Central memory CD4-positive, alpha-beta T cell (primary cell): ENCODE data around the gene GPR161.
"Not testable (repeated sequence)": the region's sequence is repeated elsewhere in the genome, so short reads cannot be mapped to it uniquely, and the experiment has no call there.

Experiments
- DNase-seq: peaks from one replicate; pipeline ENCODE4 v3.0.0; 2022
- total RNA-seq, 3 experiments: gene quantifications; one replicate each; lab custom pipeline; 2026; lab: John Stamatoyannopoulos, UW

GPR161 gene
- total RNA-seq = 0.19 to 2.9 (median 0.56) reads per million in 3 experiments

DNA sequence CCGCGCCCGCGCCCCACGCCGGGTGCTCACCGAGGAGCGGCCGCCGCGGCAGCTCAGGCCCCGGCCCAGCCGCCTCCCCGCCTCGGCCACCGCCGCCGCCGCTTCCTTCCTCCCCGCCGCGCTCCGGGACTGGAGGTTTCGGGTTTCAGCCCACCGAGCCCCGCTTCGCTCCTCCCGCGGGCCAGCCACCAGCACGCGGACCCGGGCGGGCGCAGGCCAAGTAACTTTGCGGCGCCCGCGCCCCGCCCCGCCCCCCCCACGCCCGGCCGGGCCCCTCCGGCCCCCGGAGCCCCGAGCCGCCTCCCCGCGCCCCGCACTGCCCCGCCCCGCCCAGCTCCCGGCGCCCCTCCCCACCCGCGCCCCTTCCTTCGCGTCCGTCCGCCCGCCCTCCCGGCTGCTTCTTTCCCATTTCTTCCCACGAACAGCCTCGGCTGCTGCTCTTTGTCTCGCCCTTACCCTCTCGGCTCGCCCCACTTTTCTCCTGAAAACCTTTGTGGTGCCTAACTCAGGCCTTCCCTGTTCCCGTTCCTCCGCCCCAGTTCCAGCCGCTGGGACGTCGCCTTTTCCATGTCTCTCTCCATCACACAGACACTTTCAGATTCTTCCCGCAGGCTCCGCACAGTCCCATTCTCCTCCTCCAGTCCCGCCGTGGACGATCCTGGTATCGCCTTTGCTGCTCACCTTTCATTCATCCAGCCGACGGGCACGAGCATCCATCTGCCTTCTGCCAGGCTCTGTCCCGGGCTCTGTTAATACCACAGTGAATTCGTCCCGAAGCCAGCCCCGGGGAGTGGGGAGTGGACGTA is at the start of gene GPR161:
Gene GPR161, minus strand, starts transcription at position 222 of the 806 bp plus-strand sequence. CDS start 32,080 bp downstream, outside the sequence.
- DNase-seq = peak; percentile 3

DNA sequence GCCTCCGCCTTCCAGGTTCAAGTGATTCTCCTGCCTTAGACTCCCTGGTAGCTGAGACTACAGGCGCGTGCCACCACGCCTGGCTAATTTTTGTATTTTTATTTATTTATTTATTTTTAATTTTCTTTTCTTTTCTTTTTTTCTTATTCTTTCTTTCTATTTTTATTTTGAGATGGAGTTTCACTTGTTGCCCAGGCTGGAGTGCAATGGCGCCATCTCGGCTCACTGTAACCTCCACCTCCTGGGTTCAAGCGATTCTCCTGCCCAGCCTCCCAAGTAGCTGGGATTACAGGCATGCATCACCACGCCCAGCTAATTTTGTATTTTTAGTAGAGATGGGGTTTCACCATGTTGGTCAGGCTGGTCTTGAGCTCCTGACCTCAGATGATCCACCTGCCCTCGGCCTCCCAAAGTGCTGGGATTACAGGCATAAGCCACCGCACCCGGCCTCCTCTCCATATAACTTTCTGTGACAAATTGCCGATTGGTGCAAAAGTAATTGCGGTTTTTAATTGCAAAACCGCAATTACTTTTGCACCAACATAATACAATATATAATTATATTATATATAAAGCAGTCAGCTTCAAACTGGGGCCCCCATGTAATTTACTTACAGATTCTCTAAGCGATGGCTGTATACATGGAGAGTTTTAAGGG is 44.5 kb upstream of the GPR161 start:
- not testable (repeated sequence) for DNase-seq

DNA sequence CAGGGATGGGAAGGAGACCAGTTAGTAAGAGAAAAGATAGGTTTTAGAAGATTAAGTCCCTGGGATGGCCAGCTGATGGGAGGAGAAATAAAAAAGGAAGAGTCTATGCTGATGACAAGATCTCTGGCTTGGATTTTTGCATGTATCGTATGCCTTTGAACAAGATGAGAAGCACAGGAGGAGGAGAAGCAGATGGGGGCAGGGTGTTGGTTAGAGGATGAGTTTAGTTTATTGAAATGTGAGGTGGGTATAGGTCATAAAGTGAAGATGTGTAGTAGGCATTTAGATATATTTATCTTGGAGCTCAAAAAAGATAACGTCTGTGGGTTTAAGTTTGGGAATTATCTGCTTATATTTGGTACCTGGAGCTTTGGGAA is 43.4 kb upstream of the GPR161 start:
- DNase-seq = no peak

DNA sequence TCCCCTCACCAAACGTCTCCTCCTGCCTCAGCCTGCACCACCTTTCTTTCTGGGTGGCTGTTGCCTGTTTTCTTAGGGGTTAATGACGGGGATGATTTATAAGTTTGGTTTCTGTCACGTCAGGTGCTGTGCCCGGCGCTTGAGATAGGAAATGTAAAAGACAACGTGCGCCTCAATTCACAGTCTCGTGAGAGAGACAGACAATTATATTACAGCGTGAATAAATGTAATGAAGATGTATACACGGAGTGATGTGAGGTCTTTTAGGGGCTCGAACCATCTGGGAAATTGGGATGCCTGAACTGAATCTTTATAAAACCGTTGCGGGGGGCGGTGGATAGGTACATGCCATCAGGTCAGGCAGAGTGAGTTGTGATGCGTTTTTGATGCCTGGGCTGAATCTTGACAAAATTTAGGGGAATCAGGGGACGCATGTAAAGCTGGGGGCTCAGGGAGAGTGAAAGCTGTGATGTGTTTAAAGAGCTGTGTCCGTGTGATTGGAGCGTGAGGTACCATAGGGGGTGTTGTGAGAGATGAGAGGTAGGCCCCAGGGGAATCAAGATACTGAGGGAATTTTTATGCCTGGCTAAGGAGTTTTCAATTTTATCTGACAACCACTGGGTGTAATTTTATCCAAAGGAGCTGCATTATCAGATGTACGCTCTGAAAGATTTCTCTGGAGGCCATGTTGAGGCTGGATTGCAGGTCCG is 42.9 kb upstream of the GPR161 start:
- no peak for DNase-seq

DNA sequence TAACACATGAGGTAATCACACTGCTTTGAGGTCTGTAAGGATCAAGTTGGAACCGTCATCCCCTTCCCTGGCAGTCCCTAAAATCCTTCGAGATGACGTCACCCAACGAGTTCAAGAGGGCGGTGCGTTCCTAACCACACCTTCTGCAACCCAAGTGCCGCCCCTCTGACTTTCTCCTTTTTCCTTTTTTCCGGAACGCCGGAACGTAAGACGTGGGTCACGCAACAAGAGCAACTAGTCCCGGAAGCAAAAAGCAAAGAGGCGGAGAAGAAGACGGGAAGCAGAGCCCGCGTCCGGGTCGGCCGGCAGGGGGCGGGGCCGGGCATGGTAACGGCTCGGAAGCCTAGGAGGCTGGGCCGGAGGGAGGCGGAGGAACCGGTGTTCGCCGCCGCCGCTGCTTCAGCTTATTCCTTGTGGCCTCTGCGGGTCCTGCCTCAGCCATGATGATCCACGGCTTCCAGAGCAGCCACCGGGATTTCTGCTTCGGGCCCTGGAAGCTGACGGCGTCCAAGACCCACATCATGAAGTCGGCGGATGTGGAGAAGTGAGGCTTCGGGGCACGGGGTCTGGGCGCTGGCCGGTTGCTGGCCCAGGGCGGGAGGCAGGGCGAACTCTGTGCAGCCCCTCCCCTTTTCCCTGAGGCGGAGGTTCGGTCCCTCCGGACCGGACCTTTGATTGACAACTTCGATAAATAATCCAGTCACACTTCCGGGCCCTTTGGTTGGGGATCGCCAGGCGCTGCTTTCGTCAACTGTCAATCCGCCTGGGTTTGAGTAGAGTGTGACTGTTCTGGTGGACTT is 42.1 kb upstream of the GPR161 start, which contains the start of gene TIPRL:
Gene TIPRL, plus strand, starts transcription at position 325 of the 800 bp plus-strand sequence. Its CDS starts 116 bp downstream, at position 441.
- peak; percentile 95 for DNase-seq

DNA sequence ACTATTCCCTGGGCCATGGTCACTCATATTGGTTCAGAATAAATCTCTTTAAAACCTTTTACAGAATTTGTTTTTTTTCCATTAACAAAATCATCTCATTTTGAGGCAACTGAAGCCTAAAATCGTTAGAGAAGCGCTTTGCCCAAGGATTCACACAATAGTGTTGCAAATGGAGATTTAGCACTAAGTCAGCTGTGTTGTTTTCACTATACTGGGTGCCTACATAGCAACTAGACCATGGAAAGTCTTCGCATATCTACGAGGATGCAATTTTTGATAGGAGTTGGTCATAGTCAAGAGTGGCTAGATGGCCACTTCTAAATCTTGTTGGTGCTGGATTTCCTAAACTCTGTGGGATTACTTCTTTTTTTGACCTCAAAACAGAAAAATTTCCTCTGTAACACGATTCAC is 41.5 kb upstream of the GPR161 start:
- DNase-seq = no peak

GRCh38 chr1:168172250-168172915 is 35.7 kb upstream of the GPR161 start:
- DNase-seq = no peak

GRCh38 chr1:168170564-168171508 is 34.1 kb upstream of the GPR161 start:
- DNase-seq = no peak

DNA sequence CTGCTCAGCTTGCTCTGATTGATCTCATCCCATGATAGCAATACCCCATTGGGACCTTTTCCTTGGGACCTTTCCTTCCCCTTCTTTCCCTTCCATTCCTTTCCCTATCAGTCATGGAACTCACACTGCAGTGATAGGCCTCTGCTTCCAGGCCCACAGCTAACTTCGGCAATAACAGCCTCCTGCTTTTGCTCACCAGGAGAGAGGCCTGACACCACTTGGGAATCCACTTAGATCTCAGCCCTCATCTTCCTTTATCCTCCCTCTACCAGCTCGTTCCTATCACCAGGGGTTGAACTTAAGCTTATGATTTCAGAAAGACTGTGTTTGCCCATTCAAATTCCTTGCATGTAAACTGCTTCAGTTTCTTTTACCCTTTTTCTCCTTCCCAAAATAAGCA is 31.1 kb upstream of the GPR161 start:
- no peak for DNase-seq

DNA sequence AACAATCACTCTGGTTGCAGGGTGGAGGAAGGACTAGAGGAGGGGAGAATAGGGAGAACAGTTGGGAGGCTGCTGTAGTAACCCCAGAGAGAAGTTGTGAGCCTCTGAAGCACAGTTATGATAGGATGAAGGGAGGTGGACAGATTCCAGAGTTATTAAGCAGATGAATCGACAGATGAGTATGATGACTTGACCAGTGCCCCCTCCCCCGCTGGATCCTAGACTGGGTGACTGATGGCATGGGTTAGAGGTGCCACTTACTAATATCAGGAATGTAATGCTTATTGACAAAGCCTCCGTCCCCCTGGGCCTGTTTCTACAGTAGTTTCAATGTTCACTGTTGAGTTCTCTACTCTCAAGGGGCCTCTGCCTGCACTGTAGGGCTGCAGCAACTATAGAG is 28.0 kb upstream of the GPR161 start:
- DNase-seq = no peak

- no peak for DNase-seq
Observed at GRCh38 chr1:168163670-168164069, 26.9 kb upstream of the GPR161 start.

GRCh38 chr1:168161459-168161858 is 24.7 kb upstream of the GPR161 start:
- no peak for DNase-seq

DNA sequence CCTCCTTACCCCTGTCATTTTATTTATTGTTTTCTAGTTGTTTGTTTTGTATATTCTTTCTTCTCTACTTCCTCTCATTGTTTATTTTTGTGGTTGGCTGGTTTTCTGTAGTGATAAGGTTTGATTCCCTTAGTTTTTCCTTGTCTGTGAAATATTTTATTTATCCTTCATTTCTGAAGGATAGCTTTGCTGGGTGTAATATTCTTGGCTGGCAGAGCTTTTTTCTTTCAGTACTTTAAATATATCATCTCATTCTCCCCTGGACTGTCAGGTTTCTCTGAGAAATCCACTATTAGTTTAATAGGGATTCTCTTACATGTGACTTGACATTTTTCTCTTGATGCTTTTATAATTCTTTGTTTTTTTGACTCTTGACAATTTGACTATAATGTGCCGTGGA is 23.2 kb upstream of the GPR161 start:
- no peak for DNase-seq

DNA sequence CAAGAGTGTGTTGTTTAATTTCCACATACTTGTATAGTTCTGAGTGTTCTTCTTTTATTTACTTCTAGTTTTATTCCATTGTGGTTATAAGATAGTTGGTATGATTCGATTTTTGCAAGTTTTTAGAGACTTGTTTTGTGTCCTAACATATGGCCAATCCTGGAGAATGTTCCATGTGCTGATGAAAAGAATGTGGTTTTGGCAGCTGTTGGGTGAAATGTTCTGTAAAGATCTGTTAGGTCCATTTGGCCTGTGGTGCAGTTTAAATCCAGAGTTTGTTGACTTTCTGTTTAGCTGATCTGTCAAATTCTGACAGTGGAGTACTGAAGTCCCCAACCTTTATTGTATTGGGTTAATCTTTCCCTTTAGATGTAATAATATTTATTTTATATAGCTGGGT is 22.5 kb upstream of the GPR161 start:
- no peak for DNase-seq

DNA sequence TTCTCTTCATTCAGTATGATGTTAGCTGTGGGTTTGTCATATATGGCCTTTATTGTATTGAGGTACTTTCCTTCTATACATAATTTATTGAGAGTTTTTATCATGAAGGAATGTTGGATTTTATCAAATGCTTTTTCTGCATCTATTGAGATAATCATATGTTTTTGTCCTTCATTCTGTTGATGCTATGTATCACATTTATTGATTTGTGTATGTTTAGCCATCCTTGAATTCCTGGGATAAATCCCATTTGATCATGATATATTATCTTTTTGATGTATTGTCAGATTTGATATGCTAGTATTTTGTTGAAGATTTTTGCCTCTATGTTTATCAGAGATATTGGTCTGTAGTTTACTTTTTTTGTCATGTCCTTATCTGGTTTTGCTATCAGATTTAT is 20.9 kb upstream of the GPR161 start:
- DNase-seq = no peak

DNA sequence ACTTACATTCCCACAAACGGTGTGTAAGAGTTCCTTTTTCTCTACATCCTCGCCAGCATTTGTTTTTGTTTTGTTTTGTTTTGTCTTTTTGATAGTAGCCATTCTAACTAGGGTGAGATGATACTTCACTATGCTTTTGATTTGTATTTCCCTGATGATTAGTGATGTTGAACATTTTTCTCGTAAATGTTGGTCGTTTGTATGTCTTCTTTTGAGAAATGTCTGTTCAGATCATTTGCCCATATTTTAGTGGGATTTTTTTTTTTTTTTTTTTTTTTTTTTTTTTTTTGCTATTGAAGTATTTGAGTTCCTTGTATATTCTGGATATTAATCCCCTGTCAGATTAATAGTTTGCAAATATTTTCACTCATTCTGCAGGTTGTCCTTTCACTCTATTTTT is 19.2 kb upstream of the GPR161 start:
- DNase-seq = no peak

- not testable (repeated sequence) for DNase-seq
Observed at GRCh38 chr1:168154707-168155106, 18.0 kb upstream of the GPR161 start.

DNA sequence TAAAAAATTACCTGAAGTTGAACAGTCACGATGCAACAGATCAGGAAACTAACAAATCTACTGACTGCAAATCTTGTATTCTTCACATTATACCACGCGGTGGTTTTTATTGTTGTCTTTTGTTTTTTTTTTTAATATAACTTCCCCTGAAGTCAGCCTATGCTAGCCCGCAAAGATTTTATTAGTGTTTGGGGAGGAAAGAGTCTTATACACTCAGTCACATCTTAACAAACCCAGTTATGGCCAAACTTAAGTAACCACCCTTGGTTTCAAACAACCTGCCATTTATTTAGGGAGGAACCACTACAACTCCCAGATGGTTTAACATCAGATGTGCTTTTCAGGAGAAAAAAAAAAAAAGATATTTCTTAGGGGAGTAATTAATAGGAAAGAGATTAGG is 15.2 kb upstream of the GPR161 start:
- no peak for DNase-seq

DNA sequence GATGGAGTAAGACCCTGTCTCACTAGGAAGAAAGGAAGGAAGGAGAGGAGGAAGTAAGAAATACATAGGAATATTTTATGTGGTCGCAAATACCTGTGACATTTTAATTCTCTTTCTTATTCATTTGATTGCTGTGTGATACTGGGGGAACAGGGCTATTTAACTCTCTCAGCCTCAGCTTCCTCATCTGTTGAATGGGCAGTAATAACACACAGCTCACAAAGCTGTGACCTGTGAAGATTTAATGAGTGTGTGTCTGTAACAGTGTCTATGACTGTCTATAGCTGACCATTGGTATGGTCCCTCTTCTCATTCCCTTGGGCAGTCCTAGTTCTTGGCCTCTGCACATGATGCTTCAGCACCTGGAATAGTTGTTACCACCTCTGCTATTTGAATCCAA is 13.6 kb upstream of the GPR161 start:
- DNase-seq = no peak

GRCh38 chr1:168148916-168149315 is 12.2 kb upstream of the GPR161 start:
- no peak for DNase-seq

DNA sequence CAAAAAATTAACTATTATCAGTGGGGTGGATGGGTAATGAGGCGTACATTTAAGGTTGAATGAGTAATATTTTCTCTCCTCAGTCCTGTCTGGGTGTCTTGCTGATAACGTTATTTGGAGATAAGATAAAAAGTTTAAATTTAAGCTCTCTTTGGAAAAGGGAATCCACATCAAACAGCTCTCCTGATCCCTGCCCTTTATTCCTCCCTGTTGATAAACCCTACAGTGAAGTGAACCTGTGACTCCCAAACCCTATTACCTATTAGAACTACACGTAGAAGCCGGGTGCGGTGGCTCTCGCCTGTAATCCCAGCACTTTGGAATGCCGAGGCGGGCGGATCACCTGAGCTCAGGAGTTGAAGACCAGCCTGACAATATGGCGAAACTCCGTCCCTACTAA is 9.9 kb upstream of the GPR161 start:
- no peak for DNase-seq
